ENCODE results near the gene HOXA5. TPM values are rescaled to one million over a fixed set of nuclear protein-coding genes. Genes with fewer than 3 reads are reported as not detected.

HOXA5 gene
- total RNA-seq, 1 experiment from 2014 or later, result 53.0 TPM

- in situ Hi-C loops (cut with HindIII; ENCODE audit: low pct_unique_long_range_greater_than_20kb, low sequenced_read_pairs), result no loop called here
Measured at GRCh38 chr7:27183682-27184336, 40.3 kb upstream of the HOXA5 start.

GRCh38 chr7:27182861-27183681 is 39.6 kb upstream of the HOXA5 start:
- in situ Hi-C loops (cut with HindIII; ENCODE audit: low pct_unique_long_range_greater_than_20kb, low sequenced_read_pairs), result no loop called here
- no peak for DNase-seq (ENCODE audit: low read depth)

More at GRCh38 chr7:27183682-27184336, 40.3 kb upstream of the HOXA5 start:
- no peak for DNase-seq (ENCODE audit: low read depth)

GRCh38 chr7:27182285-27182841 is 38.9 kb upstream of the HOXA5 start:
- DNase-seq (ENCODE audit: low read depth), result no peak
- in situ Hi-C loops (cut with HindIII; ENCODE audit: low pct_unique_long_range_greater_than_20kb, low sequenced_read_pairs), result no loop called here

- no peak for DNase-seq (ENCODE audit: low read depth)
- in situ Hi-C loops (cut with HindIII; ENCODE audit: low pct_unique_long_range_greater_than_20kb, low sequenced_read_pairs), result no loop called here
Measured at GRCh38 chr7:27181795-27182275, 38.4 kb upstream of the HOXA5 start.

GRCh38 chr7:27180431-27181420 is 37.2 kb upstream of the HOXA5 start:
- DNase-seq (ENCODE audit: low read depth), result no peak
- in situ Hi-C loops (cut with HindIII; ENCODE audit: low pct_unique_long_range_greater_than_20kb, low sequenced_read_pairs), result no loop called here

- in situ Hi-C loops (cut with HindIII; ENCODE audit: low pct_unique_long_range_greater_than_20kb, low sequenced_read_pairs), result no loop called here
- DNase-seq (ENCODE audit: low read depth), result peak; percentile 90
Measured at GRCh38 chr7:27179503-27180430, 36.3 kb upstream of the HOXA5 start.

- DNase-seq (ENCODE audit: low read depth), result no peak
- in situ Hi-C loops (cut with HindIII; ENCODE audit: low pct_unique_long_range_greater_than_20kb, low sequenced_read_pairs), result no loop called here
Measured at GRCh38 chr7:27179030-27179429, 35.5 kb upstream of the HOXA5 start.

GRCh38 chr7:27178366-27178765 is 34.9 kb upstream of the HOXA5 start:
- in situ Hi-C loops (cut with HindIII; ENCODE audit: low pct_unique_long_range_greater_than_20kb, low sequenced_read_pairs), result no loop called here
- peak; percentile 26 for DNase-seq (ENCODE audit: low read depth)

GRCh38 chr7:27177795-27178320 is 34.4 kb upstream of the HOXA5 start:
- peak; percentile 34 for DNase-seq (ENCODE audit: low read depth)
- in situ Hi-C loops (cut with HindIII; ENCODE audit: low pct_unique_long_range_greater_than_20kb, low sequenced_read_pairs), result no loop called here

- in situ Hi-C loops (cut with HindIII; ENCODE audit: low pct_unique_long_range_greater_than_20kb, low sequenced_read_pairs), result no loop called here
- DNase-seq (ENCODE audit: low read depth), result peak; percentile 47
Measured at GRCh38 chr7:27176962-27177794, 33.7 kb upstream of the HOXA5 start.

- in situ Hi-C loops (cut with HindIII; ENCODE audit: low pct_unique_long_range_greater_than_20kb, low sequenced_read_pairs), result no loop called here
- DNase-seq (ENCODE audit: low read depth), result peak; percentile 38
Measured at GRCh38 chr7:27176524-27176845, 33.0 kb upstream of the HOXA5 start.

GRCh38 chr7:27175626-27176523 is 32.4 kb upstream of the HOXA5 start:
- peak; percentile 35 for DNase-seq (ENCODE audit: low read depth)
- in situ Hi-C loops (cut with HindIII; ENCODE audit: low pct_unique_long_range_greater_than_20kb, low sequenced_read_pairs), result no loop called here

- peak; percentile 79 for DNase-seq (ENCODE audit: low read depth)
- in situ Hi-C loops (cut with HindIII; ENCODE audit: low pct_unique_long_range_greater_than_20kb, low sequenced_read_pairs), result no loop called here
Measured at GRCh38 chr7:27174874-27175625, 31.6 kb upstream of the HOXA5 start.

GRCh38 chr7:27173956-27174873 is 30.7 kb upstream of the HOXA5 start, which contains the start of gene HOXA10:
HOXA10 (minus strand) TSS chr7:27174320; CDS start chr7:27174306, 14 bp downstream.
- peak; percentile 66 for DNase-seq (ENCODE audit: low read depth)
- in situ Hi-C loops (cut with HindIII; ENCODE audit: low pct_unique_long_range_greater_than_20kb, low sequenced_read_pairs), result no loop called here
